Measurements from ENCODE around the gene RIPPLY3. TPM values are rescaled to one million over a fixed set of nuclear protein-coding genes. Genes with fewer than 3 reads are reported as not detected.

RIPPLY3 gene
- 0.43 to 0.71 TPM (median 0.53 TPM) in 5 replicates for total RNA-seq (2022; extraction: Qiagen RNA extraction; ENCODE audit: low read depth)

GRCh38 chr21:37006486-37007291 lies at the start of gene RIPPLY3:
Gene RIPPLY3 (plus strand): TSS chr21:37006702. CDS start chr21:37006773, 71 bp downstream.

GRCh38 chr21:36966066-36966820 lies 40.3 kb upstream of the RIPPLY3 start, which contains the start of gene HLCS:
Gene HLCS (minus strand): TSS chr21:36966669. CDS start chr21:36966638, 31 bp downstream.

Other genes starting within 250 kb of the RIPPLY3 start
- gene HLCS, start 40.0 kb upstream of the RIPPLY3 start, total RNA-seq (2022; extraction: Qiagen RNA extraction; ENCODE audit: low read depth), result 5.7 to 8.7 TPM (median 6.9 TPM) in 5 replicates
- 10.9 to 18.0 TPM (median 15.5 TPM) in 5 replicates for gene PIGP, start 66.4 kb downstream of the RIPPLY3 start, total RNA-seq (2022; extraction: Qiagen RNA extraction; ENCODE audit: low read depth)
- 28.6 to 39.8 TPM (median 30.9 TPM) in 5 replicates for gene TTC3, start 66.6 kb downstream of the RIPPLY3 start, total RNA-seq (2022; extraction: Qiagen RNA extraction; ENCODE audit: low read depth)

Data from A549 treated with ZK216348 at 1 μM for 4 hours (cell line).